HepG2 (cell line): ENCODE measurements around the gene WDR27.

Source experiments
- CBX5 ChIP-seq: sonication (generic); formaldehyde crosslinking; IDR thresholded peaks from 2 replicates; pipeline ENCODE4 v1.4.0; 2020; ENCODE audit warnings: missing genetic modification reagents, borderline replicate concordance
- ETV6 ChIP-seq: sonication (generic); formaldehyde crosslinking; conservative IDR thresholded peaks from 2 replicates; pipeline ENCODE4 v1.4.0; 2020; ENCODE audit warnings: missing genetic modification reagents
- FOXK2 ChIP-seq: fragments of 450-650 bp; IDR thresholded peaks from 2 replicates; pipeline ENCODE4 v1.6.1; 2016
- MAFG ChIP-seq: sonication (generic); formaldehyde crosslinking; IDR thresholded peaks from 2 replicates; pipeline ENCODE4 v1.5.1; 2020; ENCODE audit warnings: mild to moderate bottlenecking, missing genetic modification reagents
- REST ChIP-seq, 2 experiments: IDR thresholded peaks; 2 replicates each; pipeline ENCODE4 v1.6.1; 2011 to 2012; ENCODE audit warnings: low read length in 2 of 2, borderline replicate concordance in 1 of 2, low read depth in 1 of 2, mild to moderate bottlenecking in 1 of 2, moderate library complexity in 1 of 2
- RNF2 ChIP-seq: fragments of 450-650 bp; conservative IDR thresholded peaks from 2 replicates; pipeline ENCODE4 v1.6.1; 2016; ENCODE audit warnings: low read depth
- ZBTB4 ChIP-seq: sonication (generic); formaldehyde crosslinking; IDR thresholded peaks from 2 replicates; pipeline ENCODE4 v1.4.0; 2020; ENCODE audit warnings: missing genetic modification reagents, mild to moderate bottlenecking, borderline replicate concordance
- ZNF562 ChIP-seq: sonication (generic); formaldehyde crosslinking; IDR thresholded peaks from 2 replicates; pipeline ENCODE4 v1.8.0; 2022; ENCODE audit warnings: missing genetic modification reagents, borderline replicate concordance
- TF ChIP-seq, protein P1 (sequence below): sonication (generic); formaldehyde crosslinking; IDR thresholded peaks from 2 replicates; pipeline ENCODE4 v1.5.0; 2020; ENCODE audit warnings: mild to moderate bottlenecking, missing genetic modification reagents, borderline replicate concordance
- TF ChIP-seq, protein P2 (sequence below): IDR thresholded peaks from 2 replicates; pipeline ENCODE4 v1.6.1; 2012; ENCODE audit warnings: inconsistent platforms

GRCh38 chr6:169577974-169578373 lies 123.9 kb downstream of the WDR27 start:
- TF ChIP-seq ZBTB4 (CRISPR knock-in tag) (no peak), REST (IDR thresholded peaks at IDR 0.05; ENCODE audit: borderline replicate concordance in 1 of 2, low read depth in 1 of 2, low read length in 2 of 2) (no peak), FOXK2 (no peak), MAFG (CRISPR knock-in tag) (no peak), CBX5 (no peak), RNF2 (no peak), ZNF562 (CRISPR knock-in tag) (no peak), ETV6 (CRISPR knock-in tag) (no peak)
- TF ChIP-seq, protein P1, sequence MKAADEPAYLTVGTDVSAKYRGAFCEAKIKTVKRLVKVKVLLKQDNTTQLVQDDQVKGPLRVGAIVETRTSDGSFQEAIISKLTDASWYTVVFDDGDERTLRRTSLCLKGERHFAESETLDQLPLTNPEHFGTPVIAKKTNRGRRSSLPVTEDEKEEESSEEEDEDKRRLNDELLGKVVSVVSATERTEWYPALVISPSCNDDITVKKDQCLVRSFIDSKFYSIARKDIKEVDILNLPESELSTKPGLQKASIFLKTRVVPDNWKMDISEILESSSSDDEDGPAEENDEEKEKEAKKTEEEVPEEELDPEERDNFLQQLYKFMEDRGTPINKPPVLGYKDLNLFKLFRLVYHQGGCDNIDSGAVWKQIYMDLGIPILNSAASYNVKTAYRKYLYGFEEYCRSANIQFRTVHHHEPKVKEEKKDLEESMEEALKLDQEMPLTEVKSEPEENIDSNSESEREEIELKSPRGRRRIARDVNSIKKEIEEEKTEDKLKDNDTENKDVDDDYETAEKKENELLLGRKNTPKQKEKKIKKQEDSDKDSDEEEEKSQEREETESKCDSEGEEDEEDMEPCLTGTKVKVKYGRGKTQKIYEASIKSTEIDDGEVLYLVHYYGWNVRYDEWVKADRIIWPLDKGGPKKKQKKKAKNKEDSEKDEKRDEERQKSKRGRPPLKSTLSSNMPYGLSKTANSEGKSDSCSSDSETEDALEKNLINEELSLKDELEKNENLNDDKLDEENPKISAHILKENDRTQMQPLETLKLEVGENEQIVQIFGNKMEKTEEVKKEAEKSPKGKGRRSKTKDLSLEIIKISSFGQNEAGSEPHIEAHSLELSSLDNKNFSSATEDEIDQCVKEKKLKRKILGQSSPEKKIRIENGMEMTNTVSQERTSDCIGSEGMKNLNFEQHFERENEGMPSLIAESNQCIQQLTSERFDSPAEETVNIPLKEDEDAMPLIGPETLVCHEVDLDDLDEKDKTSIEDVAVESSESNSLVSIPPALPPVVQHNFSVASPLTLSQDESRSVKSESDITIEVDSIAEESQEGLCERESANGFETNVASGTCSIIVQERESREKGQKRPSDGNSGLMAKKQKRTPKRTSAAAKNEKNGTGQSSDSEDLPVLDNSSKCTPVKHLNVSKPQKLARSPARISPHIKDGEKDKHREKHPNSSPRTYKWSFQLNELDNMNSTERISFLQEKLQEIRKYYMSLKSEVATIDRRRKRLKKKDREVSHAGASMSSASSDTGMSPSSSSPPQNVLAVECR (CRISPR knock-in tag), result no peak
- TF ChIP-seq, protein P2, sequence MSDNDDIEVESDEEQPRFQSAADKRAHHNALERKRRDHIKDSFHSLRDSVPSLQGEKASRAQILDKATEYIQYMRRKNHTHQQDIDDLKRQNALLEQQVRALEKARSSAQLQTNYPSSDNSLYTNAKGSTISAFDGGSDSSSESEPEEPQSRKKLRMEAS, result no peak
